Stimulated activated CD4-positive, alpha-beta T cell treated with anti-CD3 and anti-CD28 coated beads, Interleukin-1b, Interleukin-23, amount 100 ng/mL, for 4 hours (primary cell): ENCODE data around the gene COQ7.

ENCODE experiments used
- DNase-seq, 2 donors: peaks; one replicate each; pipeline ENCODE4 v3.0.0-alpha.2; 2020; ENCODE audit warnings: low read depth in 2 of 2

Gene COQ7

GRCh38 chr16:19067349-19068236, at the start of gene COQ7:
Gene COQ7 (plus strand): TSS chr16:19067614. CDS start chr16:19067665, 51 bp downstream.
- DNase-seq, result peak; percentile 95 to 96

- no peak for DNase-seq
Measured at GRCh38 chr16:19020689-19021088, 46.7 kb upstream of the COQ7 start.

GRCh38 chr16:19021747-19022146, 45.7 kb upstream of the COQ7 start:
- DNase-seq, result no peak

GRCh38 chr16:19027416-19027815, 40.0 kb upstream of the COQ7 start:
- DNase-seq, result no peak

GRCh38 chr16:19029980-19030379, 37.4 kb upstream of the COQ7 start:
- DNase-seq, result no peak

GRCh38 chr16:19031738-19032137, 35.7 kb upstream of the COQ7 start:
- no peak for DNase-seq

- no peak for DNase-seq
Measured at GRCh38 chr16:19033761-19034160, 33.7 kb upstream of the COQ7 start.

GRCh38 chr16:19040400-19040799, 27.0 kb upstream of the COQ7 start:
- DNase-seq, result no peak

GRCh38 chr16:19044769-19045168, 22.6 kb upstream of the COQ7 start:
- no peak for DNase-seq

- DNase-seq, result no peak
Measured at GRCh38 chr16:19046062-19046461, 21.4 kb upstream of the COQ7 start.

- no peak for DNase-seq
Measured at GRCh38 chr16:19062706-19063105, 4.7 kb upstream of the COQ7 start.

- DNase-seq, result no peak
Measured at GRCh38 chr16:19066988-19067348, 446 bp upstream of the COQ7 start.

GRCh38 chr16:19068237-19068815, 912 bp downstream of the COQ7 start:
- no peak for DNase-seq

- DNase-seq, result peak; percentile 33 to 41
Measured at GRCh38 chr16:19071811-19072777, 4.7 kb downstream of the COQ7 start.

- DNase-seq, result no peak
Measured at GRCh38 chr16:19073344-19073743, 5.9 kb downstream of the COQ7 start.

- no peak for DNase-seq
Measured at GRCh38 chr16:19073863-19074262, 6.4 kb downstream of the COQ7 start.

- no peak for DNase-seq
Measured at GRCh38 chr16:19075511-19075910, 8.1 kb downstream of the COQ7 start.

- DNase-seq, result no peak
Measured at GRCh38 chr16:19077879-19078278, 10.5 kb downstream of the COQ7 start.

GRCh38 chr16:19083670-19084069, 16.3 kb downstream of the COQ7 start:
- no peak for DNase-seq

GRCh38 chr16:19084139-19084538, 16.7 kb downstream of the COQ7 start:
- no peak for DNase-seq

- DNase-seq, result no peak
Measured at GRCh38 chr16:19084879-19085278, 17.5 kb downstream of the COQ7 start.

- no peak for DNase-seq
Measured at GRCh38 chr16:19085679-19086200, 18.3 kb downstream of the COQ7 start.
